D721Med (cell line): ENCODE results near the gene LMCD1.

ENCODE experiments used
- DNase-seq: peaks from one replicate; pipeline ENCODE4 v3.0.0; 2011; ENCODE audit warnings: low spot score; ENCODE audit not compliant: insufficient read length
- FAIRE-seq: peaks from 2 replicates; lab custom pipeline; 2011; peaks lifted over from hg19 to GRCh38; lab: Jason Lieb, UNC
- CTCF ChIP-seq: IDR thresholded peaks from 2 replicates; pipeline ENCODE4 v1.5.1; 2012; ENCODE audit warnings: mild to moderate bottlenecking, control low read depth; ENCODE audit not compliant: insufficient read depth; ENCODE audit errors: missing control alignments

The LMCD1 gene

GRCh38 chr3:8458238-8458661 lies 43.4 kb upstream of the LMCD1 start:
- FAIRE-seq (no peak), DNase-seq (no peak)
- TF ChIP-seq CTCF: no peak

- DNase-seq: no peak
- TF ChIP-seq CTCF: no peak
- no peak for FAIRE-seq
These were observed 42.9 kb upstream of the LMCD1 start for GRCh38 chr3:8458711-8459110.

GRCh38 chr3:8460050-8460708 lies 41.4 kb upstream of the LMCD1 start:
- DNase-seq: no peak
- TF ChIP-seq CTCF: no peak
- FAIRE-seq: no peak

DNA sequence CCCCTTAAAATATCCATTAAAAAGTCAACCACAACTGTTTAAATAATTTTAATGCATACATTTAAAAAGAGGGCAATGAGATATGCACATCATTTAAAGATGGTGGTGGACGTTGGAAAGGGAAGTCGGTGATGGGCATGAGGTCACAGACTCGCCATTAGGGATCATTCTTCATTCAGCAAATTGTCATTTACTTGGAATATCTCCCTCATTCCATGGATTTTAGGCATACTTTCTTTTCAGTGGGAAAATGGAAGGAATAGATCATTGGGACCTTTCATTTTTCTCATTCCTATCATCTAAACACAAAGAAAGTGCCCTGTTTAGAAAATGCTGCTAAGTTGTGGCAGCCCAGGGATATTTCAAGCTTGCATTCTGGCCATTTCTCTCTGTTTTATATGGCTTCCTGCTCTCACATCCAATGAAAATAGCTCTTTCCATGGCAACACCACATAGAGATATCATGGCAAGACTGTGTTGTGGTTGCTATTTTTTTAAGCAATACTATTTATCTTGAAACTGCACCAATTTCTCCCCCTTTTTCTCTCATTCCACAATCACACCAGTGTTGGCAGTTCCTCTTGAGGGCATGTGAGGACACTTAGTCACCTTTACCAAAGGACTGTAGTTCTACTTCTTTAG lies 40.7 kb upstream of the LMCD1 start:
- DNase-seq (no peak), FAIRE-seq (no peak)
- no peak for TF ChIP-seq CTCF

DNA sequence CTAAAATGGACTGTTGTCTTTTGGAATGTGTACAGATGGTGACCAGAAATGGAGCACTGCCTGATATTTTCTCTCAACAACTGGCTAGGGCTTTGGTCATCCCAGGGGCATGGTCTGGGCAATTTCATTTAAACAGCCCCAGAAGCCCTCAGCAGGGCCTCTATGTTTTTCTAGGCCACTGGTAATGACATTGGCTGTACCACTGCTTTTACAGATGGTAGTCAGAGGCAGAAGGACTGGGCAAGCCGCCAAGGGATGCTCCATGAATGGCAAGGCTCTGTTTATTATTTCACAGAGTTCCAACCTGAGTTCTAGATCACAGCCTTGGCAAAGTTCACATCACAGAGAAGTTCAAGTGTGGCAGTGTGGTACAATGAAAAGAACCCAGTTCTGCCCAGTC lies 37.0 kb upstream of the LMCD1 start:
- no peak for FAIRE-seq
- no peak for DNase-seq
- no peak for TF ChIP-seq CTCF

DNA sequence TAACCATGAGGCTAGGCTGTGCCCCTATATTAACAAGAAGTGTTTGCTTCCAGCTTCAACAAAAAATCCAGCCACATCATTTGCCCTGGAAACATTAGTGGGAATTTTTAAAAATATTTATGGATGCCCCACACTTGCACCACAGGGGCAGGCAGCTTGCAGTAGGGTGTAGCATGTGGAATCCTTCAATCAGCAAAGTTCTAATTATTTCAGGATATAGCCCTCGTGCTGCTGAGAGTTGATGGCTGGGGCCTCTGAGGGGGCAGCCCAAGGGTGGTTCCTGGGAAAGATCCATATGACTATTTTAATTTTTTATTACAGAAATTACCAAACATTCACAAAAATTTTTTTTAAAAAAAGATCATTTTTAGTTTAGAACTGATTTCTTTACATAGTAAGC lies 35.1 kb upstream of the LMCD1 start:
- no peak for FAIRE-seq

More for the DNA sequence above, 35.1 kb upstream of the LMCD1 start:
- no peak for DNase-seq
- TF ChIP-seq CTCF: no peak
